C4-2B (cell line): ENCODE measurements around the gene ELAVL3.

Experiments
- ZFX ChIP-seq: fragments of 450-650 bp; IDR thresholded peaks from 2 replicates; pipeline ENCODE4 v1.6.1; 2017
- TF ChIP-seq, protein P1 (sequence below): fragments of 450-650 bp; conservative IDR thresholded peaks from 2 replicates; pipeline ENCODE4 v1.5.1; 2017; ENCODE audit warnings: mild to moderate bottlenecking

DNA sequence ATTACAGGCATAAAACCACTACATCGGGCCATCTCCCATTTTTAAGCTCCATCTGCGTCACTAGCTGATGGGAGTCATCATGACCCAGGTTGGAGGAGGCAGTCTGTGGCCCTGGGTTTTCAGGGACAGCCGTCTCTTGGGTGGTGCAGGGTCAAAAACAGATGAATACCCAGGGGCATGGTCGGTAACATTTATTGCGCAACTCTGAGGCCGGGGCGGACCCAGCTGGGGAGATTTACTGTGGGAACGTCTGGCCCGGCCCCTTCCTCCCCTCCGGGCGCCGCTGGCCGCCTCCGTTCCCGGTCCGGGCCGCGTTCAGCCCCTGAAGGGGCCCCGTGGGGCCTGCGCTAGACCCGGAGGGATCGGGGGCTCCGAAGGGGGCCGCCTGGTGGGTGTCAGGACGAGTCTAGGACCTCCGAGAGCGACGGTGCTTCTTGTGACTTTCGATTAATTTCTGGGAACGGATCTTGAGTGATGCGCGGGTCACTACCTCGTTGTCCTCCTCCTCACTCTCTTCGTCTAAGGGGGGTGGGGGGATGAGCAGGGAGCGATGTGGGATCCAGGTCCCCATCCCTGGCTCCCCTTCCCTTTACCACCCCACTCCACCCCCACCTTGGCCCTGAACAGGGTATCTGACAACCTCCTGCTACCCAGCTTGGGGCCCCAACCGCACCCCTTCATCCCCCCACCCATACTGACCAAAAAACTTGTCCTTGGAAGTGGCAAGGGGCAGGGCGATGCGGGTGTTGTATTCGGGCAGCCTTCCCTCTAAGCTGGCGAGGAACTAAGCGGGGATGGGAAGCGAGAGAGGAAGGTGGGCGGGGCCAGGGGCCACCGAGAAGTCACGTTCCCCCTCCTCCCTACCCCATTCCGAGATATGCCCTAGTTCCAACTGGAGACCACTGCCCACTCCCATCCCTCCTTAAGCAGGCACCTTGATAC is 60.1 kb downstream of the ELAVL3 start:
- TF ChIP-seq, protein P1, sequence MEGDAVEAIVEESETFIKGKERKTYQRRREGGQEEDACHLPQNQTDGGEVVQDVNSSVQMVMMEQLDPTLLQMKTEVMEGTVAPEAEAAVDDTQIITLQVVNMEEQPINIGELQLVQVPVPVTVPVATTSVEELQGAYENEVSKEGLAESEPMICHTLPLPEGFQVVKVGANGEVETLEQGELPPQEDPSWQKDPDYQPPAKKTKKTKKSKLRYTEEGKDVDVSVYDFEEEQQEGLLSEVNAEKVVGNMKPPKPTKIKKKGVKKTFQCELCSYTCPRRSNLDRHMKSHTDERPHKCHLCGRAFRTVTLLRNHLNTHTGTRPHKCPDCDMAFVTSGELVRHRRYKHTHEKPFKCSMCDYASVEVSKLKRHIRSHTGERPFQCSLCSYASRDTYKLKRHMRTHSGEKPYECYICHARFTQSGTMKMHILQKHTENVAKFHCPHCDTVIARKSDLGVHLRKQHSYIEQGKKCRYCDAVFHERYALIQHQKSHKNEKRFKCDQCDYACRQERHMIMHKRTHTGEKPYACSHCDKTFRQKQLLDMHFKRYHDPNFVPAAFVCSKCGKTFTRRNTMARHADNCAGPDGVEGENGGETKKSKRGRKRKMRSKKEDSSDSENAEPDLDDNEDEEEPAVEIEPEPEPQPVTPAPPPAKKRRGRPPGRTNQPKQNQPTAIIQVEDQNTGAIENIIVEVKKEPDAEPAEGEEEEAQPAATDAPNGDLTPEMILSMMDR = no peak
- no peak for TF ChIP-seq ZFX
